Mesendoderm (in vitro differentiated cells): ENCODE data around the gene SUSD3.
A peak's percentile ranks its signal among the peaks of the same experiment; 100 is the strongest.

Experiments
- DNase-seq: peaks from one replicate; pipeline ENCODE4 v3.0.0; 2013
- H2AK5ac ChIP-seq: 2 replicates; pipeline ENCODE4 v1.6.1; 2013; ENCODE audit warnings: low read length, inconsistent platforms
- H2BK120ac ChIP-seq: 2 replicates; pipeline ENCODE4 v1.6.1; 2013; ENCODE audit warnings: low read depth, mild to moderate bottlenecking, low read length, moderate library complexity, mixed read lengths
- H2BK15ac ChIP-seq: replicated peaks from 2 replicates; pipeline ENCODE4 v1.6.1; 2013; ENCODE audit warnings: low read depth, mild to moderate bottlenecking, moderate library complexity
- H2BK5ac ChIP-seq: 2 replicates; pipeline ENCODE4 v1.6.1; 2013; ENCODE audit warnings: low read length, inconsistent platforms
- H3K18ac ChIP-seq: 2 replicates; pipeline ENCODE4 v1.6.1; 2013; ENCODE audit warnings: mild to moderate bottlenecking, low read length, mixed read lengths
- H3K23ac ChIP-seq: one replicate; pipeline ENCODE4 v1.6.1; 2013; ENCODE audit warnings: low read length
- H3K27ac ChIP-seq: 2 replicates; pipeline ENCODE4 v1.5.1; 2013; ENCODE audit warnings: low read depth, mild to moderate bottlenecking, inconsistent platforms, low read length, moderate library complexity
- H3K27me3 ChIP-seq: 2 replicates; pipeline ENCODE4 v1.6.1; 2013; ENCODE audit warnings: low read length, control low read depth, mild to moderate bottlenecking, inconsistent platforms; ENCODE audit not compliant: insufficient read depth, poor library complexity
- H3K36me3 ChIP-seq: 2 replicates; pipeline ENCODE4 v1.6.1; 2013; ENCODE audit warnings: low read length, inconsistent platforms; ENCODE audit not compliant: control insufficient read depth, insufficient read depth
- H3K4ac ChIP-seq: one replicate; pipeline ENCODE4 v1.6.1; 2013; ENCODE audit warnings: low read depth, mild to moderate bottlenecking, low read length, moderate library complexity
- H3K4me1 ChIP-seq: 2 replicates; pipeline ENCODE4 v1.6.1; 2013; ENCODE audit warnings: low read depth, low read length, inconsistent platforms; ENCODE audit not compliant: control insufficient read depth
- H3K4me2 ChIP-seq: 2 replicates; pipeline ENCODE4 v1.6.1; 2013; ENCODE audit warnings: low read length
- H3K4me3 ChIP-seq: 2 replicates; pipeline ENCODE4 v1.5.1; 2013; ENCODE audit warnings: mild to moderate bottlenecking, low read length
- H3K56ac ChIP-seq: one replicate; pipeline ENCODE4 v1.6.1; 2013; ENCODE audit warnings: low read length
- H3K79me1 ChIP-seq: 2 replicates; pipeline ENCODE4 v1.6.1; 2013; ENCODE audit warnings: low read length, inconsistent platforms
- H3K79me2 ChIP-seq: 2 replicates; pipeline ENCODE4 v1.6.1; 2013; ENCODE audit warnings: mild to moderate bottlenecking, low read length; ENCODE audit not compliant: control insufficient read depth, insufficient read depth
- H3K9ac ChIP-seq: 2 replicates; pipeline ENCODE4 v1.6.1; 2013; ENCODE audit warnings: low read length, inconsistent platforms
- H4K5ac ChIP-seq: one replicate; pipeline ENCODE4 v1.6.1; 2013; ENCODE audit warnings: low read length
- H4K8ac ChIP-seq: one replicate; pipeline ENCODE4 v1.6.1; 2013; ENCODE audit warnings: low read depth, mild to moderate bottlenecking, control low read depth, low read length, moderate library complexity
- WGBS: extraction: QIAGEN DNeasy Blood & Tissue Kit; methylation state at CpG from one replicate; pipeline ENCODE4 v1.1.7; 2013; ENCODE audit warnings: low lambda C conversion rate, missing lambda C conversion rate; ENCODE audit not compliant: insufficient coverage; ENCODE audit errors: extremely low coverage; 5-methylcytosine and 5-hydroxymethylcytosine counted together

Gene SUSD3

DNA sequence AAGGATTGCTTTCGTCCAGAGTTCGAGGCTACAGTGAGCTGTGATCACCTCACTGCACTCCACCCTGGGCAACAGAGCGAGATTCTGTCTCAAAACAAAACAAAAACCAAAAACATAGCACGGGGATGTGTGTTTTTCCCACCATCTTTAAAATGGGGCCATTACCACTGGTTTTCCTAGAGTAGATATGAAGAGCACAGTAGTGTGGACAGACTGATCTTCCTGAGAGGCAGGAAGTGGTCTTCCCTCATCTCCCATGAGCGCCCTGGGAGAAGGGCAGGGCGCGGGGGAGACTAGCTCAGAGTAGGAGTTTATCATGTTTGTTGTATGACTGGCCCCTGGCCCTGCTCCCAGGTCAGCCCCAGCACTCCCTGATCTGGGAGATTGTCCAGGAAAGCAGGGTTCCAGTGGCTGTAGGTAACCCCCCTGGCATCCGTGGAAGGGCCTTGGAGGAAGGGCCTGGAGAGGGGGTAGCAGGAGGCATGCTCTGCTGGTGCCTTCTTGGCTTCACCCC is 2.3 kb downstream of the SUSD3 start:
- H3K36me3 ChIP-seq = no peaks in the 10 kb centered on the region
- no CpG with 5 or more reads among the region's 8 CpGs for WGBS
- H2BK120ac ChIP-seq = no peak overlapping the region
- no peak overlapping the region for H4K5ac ChIP-seq
- H2AK5ac ChIP-seq = peak overlapping the region; percentile 14
- no peak overlapping the region for H3K27ac ChIP-seq
- H3K79me1 ChIP-seq = no peaks in the 10 kb centered on the region
- no peak overlapping the region for H3K18ac ChIP-seq
- no peak overlapping the region for H4K8ac ChIP-seq
- no peak overlapping the region for H3K56ac ChIP-seq
- no peak overlapping the region for H3K23ac ChIP-seq
- no peak overlapping the region for H2BK5ac ChIP-seq
- H3K79me2 ChIP-seq = no peaks in the 10 kb centered on the region
- peaks cover 9% of the 10 kb centered on the region for H3K4me1 ChIP-seq
- H3K4me2 ChIP-seq = no peak overlapping the region
- H3K9ac ChIP-seq = no peak overlapping the region
- DNase-seq = no peak
- H3K27me3 ChIP-seq = no peaks in the 10 kb centered on the region
- H3K4me3 ChIP-seq = no peak overlapping the region
- H2BK15ac ChIP-seq = no peak overlapping the region
- no peak overlapping the region for H3K4ac ChIP-seq

DNA sequence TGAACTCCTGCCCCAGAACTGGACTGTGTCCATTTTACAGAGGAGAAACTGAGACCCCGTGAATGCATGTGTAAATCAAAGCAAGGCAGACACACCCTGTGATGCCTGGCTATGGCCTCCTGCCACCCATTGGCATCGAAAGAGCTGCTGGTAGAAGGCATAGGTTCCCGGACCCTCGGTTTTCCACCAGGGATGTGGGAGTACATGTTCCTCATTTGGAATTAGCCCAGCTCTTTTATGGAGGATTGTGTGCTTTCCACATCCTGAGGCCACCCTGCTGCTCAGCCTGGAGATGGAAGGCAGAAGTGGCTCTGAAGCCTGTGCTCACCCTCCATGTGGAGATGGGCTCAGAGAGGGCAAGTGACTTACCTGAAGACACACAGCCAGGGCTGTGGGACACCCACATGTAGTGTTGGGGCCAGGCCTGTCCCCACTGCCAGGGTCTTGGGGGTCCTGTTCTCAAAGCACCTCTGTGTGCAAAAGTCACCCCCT is 2.8 kb downstream of the SUSD3 start:
- no CpG with 5 or more reads among the region's 4 CpGs for WGBS

DNA sequence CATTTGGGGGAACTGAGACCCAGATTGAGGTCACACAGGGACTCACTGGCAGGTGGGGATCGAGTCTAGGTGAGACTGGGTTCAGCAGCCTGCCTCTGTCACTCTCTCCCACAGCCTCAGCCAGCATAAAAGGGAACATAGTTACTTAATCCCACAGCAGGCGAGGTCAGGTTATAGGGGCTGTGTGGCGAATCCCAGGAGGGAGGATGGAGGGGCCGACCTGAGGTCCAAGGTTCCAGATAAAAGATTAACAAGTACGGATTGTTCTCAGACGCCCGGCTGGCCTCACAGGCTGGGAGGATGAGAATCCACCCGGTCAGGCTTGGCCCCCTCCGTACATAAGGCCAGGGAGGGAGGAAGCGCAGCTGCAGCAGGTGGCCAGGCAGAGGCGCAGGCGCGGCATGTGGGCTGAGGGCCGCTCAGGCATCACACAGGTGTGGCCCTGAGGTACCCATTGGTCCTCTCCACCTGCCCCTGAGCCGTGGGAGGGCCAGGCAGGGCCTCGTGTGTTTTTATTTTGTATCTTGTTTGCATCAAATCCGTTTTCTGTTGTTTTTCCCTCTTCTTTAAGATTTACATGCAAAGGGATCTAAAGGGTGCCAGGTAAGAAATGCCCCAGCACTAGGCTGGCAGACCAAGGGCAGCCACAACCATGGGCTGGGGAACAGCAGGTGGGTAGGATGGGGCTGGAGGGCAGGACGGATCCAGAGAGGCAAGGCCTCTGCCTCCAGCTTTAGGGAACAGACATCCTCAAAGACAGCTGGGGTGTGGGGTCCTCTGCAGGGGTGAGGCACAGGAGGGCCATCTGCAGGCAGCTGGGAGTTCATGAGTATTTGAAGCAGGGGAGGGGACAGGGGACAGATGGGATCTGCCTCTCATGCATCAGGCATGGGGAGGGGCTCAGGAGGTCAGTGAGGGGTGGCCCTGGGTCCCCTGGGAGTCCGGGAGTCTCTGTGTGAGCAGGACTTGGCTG is 3.6 kb downstream of the SUSD3 start:
- H2AK5ac ChIP-seq = no peak overlapping the region
- no peaks in the 10 kb centered on the region for H3K27me3 ChIP-seq
- no peak overlapping the region for H3K4me2 ChIP-seq
- peak overlapping the region; percentile 15 for H3K56ac ChIP-seq
- H3K4ac ChIP-seq = no peak overlapping the region
- DNase-seq = no peak
- WGBS = no CpG with 5 or more reads among the region's 19 CpGs
- no peak overlapping the region for H3K9ac ChIP-seq
- no peaks in the 10 kb centered on the region for H3K79me1 ChIP-seq
- no peak overlapping the region for H3K27ac ChIP-seq
- H2BK15ac ChIP-seq = no peak overlapping the region
- no peak overlapping the region for H3K23ac ChIP-seq
- H3K4me1 ChIP-seq = peaks cover 9% of the 10 kb centered on the region
- no peak overlapping the region for H4K8ac ChIP-seq
- no peak overlapping the region for H2BK120ac ChIP-seq
- no peak overlapping the region for H2BK5ac ChIP-seq
- no peaks in the 10 kb centered on the region for H3K79me2 ChIP-seq
- no peak overlapping the region for H3K18ac ChIP-seq
- no peaks in the 10 kb centered on the region for H3K36me3 ChIP-seq
- H4K5ac ChIP-seq = no peak overlapping the region
- H3K4me3 ChIP-seq = no peak overlapping the region

More for the DNA sequence above, 2.8 kb downstream of the SUSD3 start:
- Histone ChIP-seq H3K79me1 (no peaks in the 10 kb centered on the region), H2BK120ac (no peak overlapping the region), H3K27ac (no peak overlapping the region), H3K27me3 (no peaks in the 10 kb centered on the region), H3K56ac (no peak overlapping the region), H3K9ac (no peak overlapping the region), H3K4me1 (peaks cover 9% of the 10 kb centered on the region), H4K5ac (no peak overlapping the region), H2BK5ac (no peak overlapping the region), H2BK15ac (no peak overlapping the region), H3K18ac (no peak overlapping the region), H3K36me3 (no peaks in the 10 kb centered on the region), H4K8ac (no peak overlapping the region), H3K4me3 (no peak overlapping the region), H3K79me2 (no peaks in the 10 kb centered on the region), H3K4ac (no peak overlapping the region), H2AK5ac (peak overlapping the region; percentile 14), H3K23ac (no peak overlapping the region), H3K4me2 (no peak overlapping the region)
- DNase-seq = no peak

DNA sequence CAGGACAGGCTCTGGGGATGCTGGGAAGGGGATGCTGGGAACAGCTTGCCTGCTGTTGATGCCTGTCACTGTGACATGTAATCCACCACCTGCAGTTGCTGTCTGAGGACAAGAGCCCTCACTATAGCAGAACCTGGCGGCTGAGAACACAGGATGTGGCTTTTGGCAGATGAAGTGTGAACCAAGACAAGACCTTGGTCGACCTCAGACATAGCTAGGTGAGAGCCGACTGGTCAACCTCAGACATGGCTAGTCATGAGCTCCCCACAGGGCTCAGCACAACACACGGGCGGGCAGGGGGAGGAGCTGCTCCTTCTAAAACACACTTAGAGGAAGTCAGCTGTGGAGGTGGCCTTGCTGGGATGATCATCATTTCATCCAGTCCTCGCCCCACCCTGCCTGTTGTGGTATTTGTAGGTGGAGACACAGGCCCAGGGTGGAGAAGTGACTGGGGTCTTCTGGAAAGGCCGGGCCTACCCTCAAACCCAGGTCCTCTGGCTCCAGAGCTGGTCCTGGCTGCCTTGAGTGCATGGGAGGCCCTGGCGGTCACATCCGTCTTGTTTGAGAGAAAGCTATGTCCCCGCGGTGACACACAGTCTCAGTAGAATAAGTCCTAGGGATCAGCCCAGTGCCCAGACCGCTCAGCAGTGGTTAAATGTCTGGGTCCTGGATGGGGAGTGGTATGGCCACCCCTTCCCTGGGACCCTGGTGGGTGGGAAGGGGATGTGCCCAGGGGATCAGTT is 6.1 kb downstream of the SUSD3 start:
- H3K4me3 ChIP-seq = no peak overlapping the region
- no peak overlapping the region for H4K5ac ChIP-seq
- no peak overlapping the region for H2BK15ac ChIP-seq
- no peaks in the 10 kb centered on the region for H3K27me3 ChIP-seq
- no peak overlapping the region for H4K8ac ChIP-seq
- no peak overlapping the region for H3K18ac ChIP-seq
- no peaks in the 10 kb centered on the region for H3K79me2 ChIP-seq
- no peak overlapping the region for H3K9ac ChIP-seq
- H3K36me3 ChIP-seq = no peaks in the 10 kb centered on the region
- no peak overlapping the region for H3K23ac ChIP-seq
- H2AK5ac ChIP-seq = no peak overlapping the region
- no peak overlapping the region for H2BK120ac ChIP-seq
- H3K56ac ChIP-seq = no peak overlapping the region
- no CpG with 5 or more reads among the region's 12 CpGs for WGBS
- H3K4me2 ChIP-seq = no peak overlapping the region
- no peak overlapping the region for H2BK5ac ChIP-seq
- no peaks in the 10 kb centered on the region for H3K79me1 ChIP-seq
- H3K27ac ChIP-seq = no peak overlapping the region
- peak; percentile 63 for DNase-seq
- no peak overlapping the region for H3K4ac ChIP-seq
- H3K4me1 ChIP-seq = peaks cover 7% of the 10 kb centered on the region

DNA sequence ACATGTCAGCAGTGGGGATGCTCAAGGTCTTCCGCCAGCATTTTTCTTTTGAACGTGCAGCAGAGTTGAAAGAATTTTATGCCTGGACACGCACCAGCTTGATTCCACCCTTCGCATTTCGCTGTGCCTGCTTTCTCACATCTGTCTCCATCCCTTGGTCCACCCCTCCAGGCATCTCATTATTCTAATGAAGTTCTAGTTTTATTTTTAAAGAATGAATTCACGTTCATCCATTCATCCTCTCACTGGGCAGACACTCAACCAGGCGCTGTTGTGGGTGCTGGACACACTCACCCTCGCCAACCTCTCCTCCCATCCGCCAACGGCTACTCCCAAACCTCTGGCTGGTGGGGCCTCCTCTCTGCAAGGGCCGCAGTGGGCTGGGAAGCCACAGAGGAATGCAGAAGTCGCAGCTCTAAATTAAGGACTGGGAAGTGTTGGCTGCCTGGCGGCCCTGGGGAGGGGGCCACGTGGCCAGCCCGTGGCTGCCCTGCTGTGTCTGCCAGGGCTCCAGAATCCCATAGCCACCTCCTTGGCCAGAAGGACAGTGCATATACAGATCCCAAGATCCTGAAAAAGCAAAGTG is 6.7 kb downstream of the SUSD3 start:
- H4K8ac ChIP-seq = no peak overlapping the region
- H3K56ac ChIP-seq = no peak overlapping the region
- no peak for DNase-seq
- no CpG with 5 or more reads among the region's 15 CpGs for WGBS
- no peaks in the 10 kb centered on the region for H3K79me2 ChIP-seq
- no peaks in the 10 kb centered on the region for H3K79me1 ChIP-seq
- H3K4me3 ChIP-seq = no peak overlapping the region
- no peak overlapping the region for H3K18ac ChIP-seq
- H3K23ac ChIP-seq = no peak overlapping the region
- no peak overlapping the region for H4K5ac ChIP-seq
- H3K9ac ChIP-seq = no peak overlapping the region
- no peak overlapping the region for H3K27ac ChIP-seq
- H3K4me1 ChIP-seq = peaks cover 1% of the 10 kb centered on the region
- no peaks in the 10 kb centered on the region for H3K36me3 ChIP-seq
- H2BK15ac ChIP-seq = no peak overlapping the region
- H2BK5ac ChIP-seq = no peak overlapping the region
- H3K4ac ChIP-seq = no peak overlapping the region
- no peak overlapping the region for H3K4me2 ChIP-seq
- H2AK5ac ChIP-seq = no peak overlapping the region
- H2BK120ac ChIP-seq = no peak overlapping the region
- no peaks in the 10 kb centered on the region for H3K27me3 ChIP-seq
